ENCODE measurements around the gene YIPF5. TPM values are rescaled to one million over a fixed set of nuclear protein-coding genes. Genes with fewer than 3 reads are reported as not detected.

YIPF5 gene
- total and polyA plus RNA-seq, 4 experiments from 2014 or later: 50.5 to 70.8 (median 62.4) TPM

DNA sequence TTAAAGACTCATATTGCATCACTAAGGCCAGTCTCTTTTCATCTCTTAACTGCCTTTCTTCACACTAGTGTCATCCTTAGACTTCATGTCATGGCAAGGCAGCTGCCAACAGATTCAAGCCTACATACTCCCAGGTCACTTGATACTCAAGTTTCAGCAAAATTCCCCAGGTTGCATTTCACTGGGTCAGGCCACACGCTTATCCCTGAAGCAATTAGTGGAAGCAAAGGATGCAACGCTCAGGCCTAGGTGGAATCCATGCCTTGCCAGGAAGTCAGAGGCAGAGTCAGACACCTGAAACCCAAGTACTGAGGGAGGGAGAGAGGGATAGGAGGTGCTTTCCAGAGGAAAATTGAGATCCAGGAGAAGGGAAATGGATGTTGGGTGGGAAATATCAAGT is 28.9 kb downstream of the YIPF5 start:
- H3K9me3 Mint-ChIP-seq: no peaks in the 10 kb centered on the region
- no peaks in the 10 kb centered on the region for H3K9me3 ChIP-seq (ENCODE audit: control insufficient read depth in 1 of 2, low read length in 2 of 2)
- H3K27me3 Mint-ChIP-seq: peaks cover 4 to 5% of the 10 kb centered on the region in 2 donors
- CTCF ChIA-PET (ENCODE audit: partially characterized antibody): interaction anchor here (1.1 to 3.1 kb wide), 8 partner anchors 8 to 63 kb away, joined by 3 to 13 read pairs (median 3); no protein-coding TSS in a partner anchor
- POLR2A ChIA-PET (ENCODE audit: partially characterized antibody): no interaction called here
- intact Hi-C loops (cut with micrococcal nuclease): loop anchor here (5.0 kb wide), 1 partner anchor 1219 kb away; no protein-coding TSS in a partner anchor
- H3K4me3 Mint-ChIP-seq: no peak overlapping the region
- no peak for DNase-seq
- no peaks in the 10 kb centered on the region for H3K27me3 ChIP-seq (ENCODE audit: insufficient read depth, low read length)
- H3K4me1 ChIP-seq (ENCODE audit: insufficient read depth, low read length): no peaks in the 10 kb centered on the region
- H3K4me3 ChIP-seq (ENCODE audit: low read length in 2 of 2): no peak overlapping the region
- H3K27ac ChIP-seq (ENCODE audit: low read depth, low read length): no peak overlapping the region
- no peaks in the 10 kb centered on the region for H3K36me3 Mint-ChIP-seq
- peaks cover 0 to 3% (median 2%) of the 10 kb centered on the region in 4 donors for H3K4me1 Mint-ChIP-seq
- no peaks in the 10 kb centered on the region for H3K36me3 ChIP-seq (ENCODE audit: insufficient read depth, low read length)
- H3K27ac Mint-ChIP-seq: no peak overlapping the region

DNA sequence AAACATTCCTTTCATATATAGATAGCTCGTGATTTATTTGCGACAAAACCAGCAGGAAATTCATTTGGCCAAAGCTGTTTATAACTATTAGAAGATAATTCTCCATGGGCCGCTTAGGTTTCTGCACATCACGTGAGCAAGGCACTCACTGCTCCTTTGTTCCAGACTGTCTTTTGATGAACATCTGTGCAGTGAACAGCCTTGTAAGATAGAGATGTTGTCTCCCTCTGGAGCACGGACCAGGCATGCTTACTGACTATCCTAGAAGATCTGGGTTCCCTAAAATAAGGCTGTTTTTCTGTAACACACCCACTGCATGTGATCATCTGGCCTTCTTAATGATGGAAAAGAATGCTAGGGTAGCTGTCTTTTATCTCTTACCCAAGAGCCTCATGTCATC is 30.9 kb downstream of the YIPF5 start:
- intact Hi-C loops (cut with micrococcal nuclease): no loop called here

DNA sequence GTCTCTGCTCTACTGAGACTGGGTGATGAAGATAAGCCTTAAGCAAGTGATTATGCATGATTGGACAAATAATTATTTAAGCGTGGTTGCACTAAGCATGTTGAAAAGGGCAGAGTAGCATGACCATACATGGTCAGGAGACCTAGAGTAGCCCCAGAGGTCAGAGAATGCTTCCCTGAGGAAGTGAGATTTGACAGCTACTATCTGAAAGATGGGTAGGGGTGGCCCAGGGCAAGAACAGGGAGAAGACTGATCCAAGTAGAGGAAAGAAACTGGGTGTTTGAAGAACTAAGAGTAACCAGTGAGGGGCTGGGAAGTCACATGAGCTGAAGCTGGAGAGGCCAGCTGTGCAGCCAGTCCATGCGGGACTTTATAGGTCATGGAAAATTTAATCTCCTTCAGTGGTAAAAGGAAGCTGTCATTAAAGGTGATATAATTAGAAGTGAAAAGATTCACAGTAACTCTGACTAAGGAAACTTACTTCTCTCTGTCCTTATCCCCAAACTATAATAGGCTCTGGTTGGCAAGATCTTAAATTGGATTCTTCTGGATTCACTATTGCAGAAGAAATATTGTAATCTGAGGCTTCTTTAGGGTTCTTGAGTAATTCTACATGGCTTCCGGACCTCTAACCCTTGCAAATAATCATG is 35.2 kb downstream of the YIPF5 start:
- Histone ChIP-seq H3K4me1 (ENCODE audit: insufficient read depth, low read length) (no peaks in the 10 kb centered on the region), H3K4me3 (ENCODE audit: low read length in 2 of 2) (no peak overlapping the region), H3K36me3 (ENCODE audit: insufficient read depth, low read length) (no peaks in the 10 kb centered on the region), H3K27me3 (ENCODE audit: insufficient read depth, low read length) (no peaks in the 10 kb centered on the region), H3K9me3 (ENCODE audit: control insufficient read depth in 1 of 2, low read length in 2 of 2) (no peaks in the 10 kb centered on the region), H3K27ac (ENCODE audit: low read depth, low read length) (no peak overlapping the region)
- H3K4me1 Mint-ChIP-seq: peaks cover 0 to 2% (median 0%) of the 10 kb centered on the region in 4 donors
- peaks cover 3 to 6% of the 10 kb centered on the region in 2 donors for H3K27me3 Mint-ChIP-seq
- POLR2A ChIA-PET (ENCODE audit: partially characterized antibody): no interaction called here
- no peak overlapping the region for H3K4me3 Mint-ChIP-seq
- CTCF ChIA-PET (ENCODE audit: partially characterized antibody): no interaction called here
- DNase-seq: no peak
- intact Hi-C loops (cut with micrococcal nuclease): no loop called here
- no peaks in the 10 kb centered on the region for H3K36me3 Mint-ChIP-seq
- H3K27ac Mint-ChIP-seq: no peak overlapping the region
- peaks cover 0 to 2% (median 0%) of the 10 kb centered on the region in 8 donors for H3K9me3 Mint-ChIP-seq

More for the DNA sequence above, 30.9 kb downstream of the YIPF5 start:
- H3K36me3 Mint-ChIP-seq: no peaks in the 10 kb centered on the region
- Histone ChIP-seq H3K4me1 (ENCODE audit: insufficient read depth, low read length) (no peaks in the 10 kb centered on the region), H3K27ac (ENCODE audit: low read depth, low read length) (no peak overlapping the region), H3K27me3 (ENCODE audit: insufficient read depth, low read length) (no peaks in the 10 kb centered on the region), H3K36me3 (ENCODE audit: insufficient read depth, low read length) (no peaks in the 10 kb centered on the region), H3K9me3 (ENCODE audit: control insufficient read depth in 1 of 2, low read length in 2 of 2) (no peaks in the 10 kb centered on the region), H3K4me3 (ENCODE audit: low read length in 2 of 2) (no peak overlapping the region)
- H3K4me3 Mint-ChIP-seq: no peak overlapping the region
- DNase-seq: no peak
- H3K27ac Mint-ChIP-seq: no peak overlapping the region
- peaks cover 7 to 8% of the 10 kb centered on the region in 2 donors for H3K27me3 Mint-ChIP-seq
- peaks cover 0 to 5% (median 2%) of the 10 kb centered on the region in 4 donors for H3K4me1 Mint-ChIP-seq
- POLR2A ChIA-PET (ENCODE audit: partially characterized antibody): no interaction called here
- H3K9me3 Mint-ChIP-seq: no peaks in the 10 kb centered on the region
- CTCF ChIA-PET (ENCODE audit: partially characterized antibody): interaction anchor here (0.5 to 1.9 kb wide), 3 partner anchors 29 to 973 kb away, joined by 3 to 4 read pairs (median 4); no protein-coding TSS in a partner anchor

DNA sequence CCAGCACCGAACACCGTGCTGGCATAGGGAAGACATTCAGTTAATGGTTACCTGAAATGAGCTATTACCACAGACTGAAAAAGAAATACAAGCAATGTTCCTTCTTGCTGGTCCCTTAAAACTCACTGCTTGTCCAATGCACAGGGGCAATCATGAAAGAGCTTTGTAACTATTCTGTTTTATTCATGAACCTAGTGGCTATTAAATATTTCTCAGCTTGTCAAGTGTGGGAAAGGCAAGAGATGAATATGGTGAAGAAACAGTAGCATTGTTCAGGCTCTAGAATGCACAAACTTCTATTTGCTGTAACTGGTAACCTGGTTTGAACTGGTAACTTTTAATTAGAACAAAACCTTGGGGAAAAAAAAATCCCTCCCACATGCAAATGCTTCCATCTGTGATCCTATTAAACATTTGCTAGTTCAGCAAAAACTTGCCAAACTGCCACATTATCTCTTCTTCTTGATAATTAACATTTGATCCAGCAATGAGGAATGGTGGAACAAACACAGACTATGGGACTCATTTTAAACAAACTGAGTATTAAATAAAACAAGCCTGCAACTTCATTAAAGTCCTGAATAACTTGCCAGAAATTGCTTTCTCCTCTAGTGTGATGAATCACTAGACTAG is 36.1 kb downstream of the YIPF5 start:
- no peak for DNase-seq
- no peak overlapping the region for H3K4me3 Mint-ChIP-seq
- no peak overlapping the region for H3K27ac ChIP-seq (ENCODE audit: low read depth, low read length)
- ChIA-PET CTCF (ENCODE audit: partially characterized antibody) (interaction anchor here (1.5 to 2.3 kb wide), 2 partner anchors 8 to 10 kb away, joined by 4 to 13 read pairs; no protein-coding TSS in a partner anchor), POLR2A (ENCODE audit: partially characterized antibody) (no interaction called here)
- no peaks in the 10 kb centered on the region for H3K4me1 ChIP-seq (ENCODE audit: insufficient read depth, low read length)
- no peaks in the 10 kb centered on the region for H3K27me3 ChIP-seq (ENCODE audit: insufficient read depth, low read length)
- no peaks in the 10 kb centered on the region for H3K9me3 ChIP-seq (ENCODE audit: control insufficient read depth in 1 of 2, low read length in 2 of 2)
- H3K27me3 Mint-ChIP-seq: peaks cover 3 to 6% of the 10 kb centered on the region in 2 donors
- no peak overlapping the region for H3K4me3 ChIP-seq (ENCODE audit: low read length in 2 of 2)
- H3K27ac Mint-ChIP-seq: no peak overlapping the region
- intact Hi-C loops (cut with micrococcal nuclease): no loop called here
- peaks cover 0 to 2% (median 0%) of the 10 kb centered on the region in 8 donors for H3K9me3 Mint-ChIP-seq
- H3K36me3 ChIP-seq (ENCODE audit: insufficient read depth, low read length): no peaks in the 10 kb centered on the region
- peaks cover 0 to 2% (median 0%) of the 10 kb centered on the region in 4 donors for H3K4me1 Mint-ChIP-seq
- H3K36me3 Mint-ChIP-seq: no peaks in the 10 kb centered on the region

DNA sequence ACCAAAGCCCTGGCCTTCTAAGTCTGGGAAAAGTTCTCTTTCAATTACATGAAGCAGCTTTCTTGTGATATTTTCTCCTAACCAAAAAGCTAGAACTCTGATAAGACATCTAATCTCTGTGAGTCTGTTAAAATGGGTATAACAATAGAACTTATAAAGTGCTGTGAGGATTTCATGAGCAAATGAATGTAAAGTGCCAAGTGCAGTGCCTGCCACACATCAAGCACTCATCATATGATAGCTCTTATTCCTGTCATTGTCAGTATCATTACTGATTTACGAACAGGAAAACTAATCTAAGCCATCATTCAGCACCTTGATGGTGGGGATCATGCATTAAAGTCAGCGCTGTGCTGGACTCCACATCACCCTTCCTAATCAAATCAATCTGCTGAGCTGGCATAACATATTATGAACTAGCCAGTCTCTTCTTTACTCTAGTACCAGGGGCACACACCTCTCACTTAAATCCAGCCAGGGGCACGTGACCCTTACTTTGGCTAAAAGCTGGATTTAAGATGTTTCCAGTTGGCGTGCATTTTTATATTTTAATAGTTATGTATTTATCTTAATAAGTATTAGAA is 37.3 kb downstream of the YIPF5 start:
- CTCF ChIA-PET (ENCODE audit: partially characterized antibody): interaction anchor here (1.5 to 2.3 kb wide), 3 partner anchors 9 to 15 kb away, joined by 4 to 13 read pairs (median 4); no protein-coding TSS in a partner anchor
- intact Hi-C loops (cut with micrococcal nuclease): no loop called here

DNA sequence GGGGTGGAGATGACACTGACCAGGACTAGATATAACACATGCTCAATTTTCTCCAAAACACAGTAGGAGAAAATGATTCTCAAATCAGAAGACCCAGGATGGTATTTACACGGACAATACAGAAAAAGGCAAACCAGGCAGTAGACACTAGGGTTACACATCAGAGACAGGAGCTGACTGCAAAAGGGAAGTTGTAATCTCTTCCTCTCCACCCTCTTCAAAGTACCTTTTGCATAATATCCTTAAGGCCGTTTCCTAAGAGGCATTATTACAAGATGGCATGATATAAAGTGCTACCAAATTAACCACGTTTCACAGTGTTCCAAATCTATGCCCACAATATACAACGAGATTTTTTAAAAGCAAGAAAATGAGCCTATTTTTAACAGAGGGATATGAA is 39.2 kb downstream of the YIPF5 start:
- no peaks in the 10 kb centered on the region for H3K36me3 ChIP-seq (ENCODE audit: insufficient read depth, low read length)
- Mint-ChIP-seq H3K27me3 (peaks cover 1 to 6% of the 10 kb centered on the region in 2 donors), H3K4me1 (peaks cover 0 to 2% (median 0%) of the 10 kb centered on the region in 4 donors), H3K9me3 (peaks cover 0 to 2% (median 0%) of the 10 kb centered on the region in 8 donors), H3K36me3 (no peaks in the 10 kb centered on the region), H3K27ac (no peak overlapping the region), H3K4me3 (no peak overlapping the region)
- ChIA-PET CTCF (ENCODE audit: partially characterized antibody) (interaction anchor here (1.3 kb wide), 1 partner anchor 10 kb away, joined by 9 read pairs; no protein-coding TSS in a partner anchor), POLR2A (ENCODE audit: partially characterized antibody) (no interaction called here)
- no peak overlapping the region for H3K27ac ChIP-seq (ENCODE audit: low read depth, low read length)
- H3K27me3 ChIP-seq (ENCODE audit: insufficient read depth, low read length): no peaks in the 10 kb centered on the region
- intact Hi-C loops (cut with micrococcal nuclease): no loop called here
- H3K4me3 ChIP-seq (ENCODE audit: low read length in 2 of 2): no peak overlapping the region
- no peak for DNase-seq
- no peaks in the 10 kb centered on the region for H3K9me3 ChIP-seq (ENCODE audit: control insufficient read depth in 1 of 2, low read length in 2 of 2)
- H3K4me1 ChIP-seq (ENCODE audit: insufficient read depth, low read length): no peaks in the 10 kb centered on the region

More for the DNA sequence above, 37.3 kb downstream of the YIPF5 start:
- POLR2A ChIA-PET (ENCODE audit: partially characterized antibody): no interaction called here
- H3K4me3 Mint-ChIP-seq: no peak overlapping the region
- H3K27ac ChIP-seq (ENCODE audit: low read depth, low read length): no peak overlapping the region
- H3K9me3 Mint-ChIP-seq: peaks cover 0 to 2% (median 0%) of the 10 kb centered on the region in 8 donors
- H3K27me3 ChIP-seq (ENCODE audit: insufficient read depth, low read length): no peaks in the 10 kb centered on the region
- DNase-seq: no peak
- H3K27ac Mint-ChIP-seq: no peak overlapping the region
- H3K36me3 ChIP-seq (ENCODE audit: insufficient read depth, low read length): no peaks in the 10 kb centered on the region
- H3K9me3 ChIP-seq (ENCODE audit: control insufficient read depth in 1 of 2, low read length in 2 of 2): no peaks in the 10 kb centered on the region
- H3K27me3 Mint-ChIP-seq: peaks cover 4 to 6% of the 10 kb centered on the region in 2 donors
- no peak overlapping the region for H3K4me3 ChIP-seq (ENCODE audit: low read length in 2 of 2)
- no peaks in the 10 kb centered on the region for H3K36me3 Mint-ChIP-seq
- H3K4me1 ChIP-seq (ENCODE audit: insufficient read depth, low read length): no peaks in the 10 kb centered on the region
- peaks cover 0 to 2% (median 0%) of the 10 kb centered on the region in 4 donors for H3K4me1 Mint-ChIP-seq

DNA sequence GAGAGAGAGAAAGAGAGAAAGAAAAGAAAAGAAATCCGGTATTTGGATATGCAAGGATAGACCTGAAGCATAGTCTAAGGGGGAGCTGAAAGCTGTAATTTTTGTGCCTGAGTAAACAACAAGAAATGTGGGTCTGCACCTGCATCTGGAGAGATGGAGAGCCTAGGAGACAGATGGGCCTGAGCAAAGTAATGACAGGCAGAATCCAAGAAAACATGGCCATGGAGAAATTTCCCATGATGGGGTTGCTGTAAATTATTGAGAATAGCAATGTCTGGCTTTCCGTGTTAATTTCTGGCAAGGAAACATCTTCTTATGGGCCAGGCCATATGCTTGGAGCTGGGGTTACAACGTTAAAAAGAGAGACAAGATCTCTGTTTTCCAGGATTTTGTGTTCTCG is 40.2 kb downstream of the YIPF5 start:
- peaks cover 0 to 2% (median 0%) of the 10 kb centered on the region in 8 donors for H3K9me3 Mint-ChIP-seq
- peak overlapping the region in 1 of 7 donors; percentile 22 for H3K27ac Mint-ChIP-seq
- no peaks in the 10 kb centered on the region for H3K36me3 Mint-ChIP-seq
- no peaks in the 10 kb centered on the region for H3K4me1 Mint-ChIP-seq
- no peak overlapping the region for H3K4me3 ChIP-seq (ENCODE audit: low read length in 2 of 2)
- ChIA-PET CTCF (ENCODE audit: partially characterized antibody) (interaction anchor here (1.3 kb wide), 1 partner anchor 11 kb away, joined by 9 read pairs; no protein-coding TSS in a partner anchor), POLR2A (ENCODE audit: partially characterized antibody) (no interaction called here)
- H3K27me3 Mint-ChIP-seq: peaks cover 1% of the 10 kb centered on the region in 2 donors
- H3K4me3 Mint-ChIP-seq: no peak overlapping the region
- intact Hi-C loops (cut with micrococcal nuclease): no loop called here
- H3K27ac ChIP-seq (ENCODE audit: low read depth, low read length): no peak overlapping the region
- H3K9me3 ChIP-seq (ENCODE audit: control insufficient read depth in 1 of 2, low read length in 2 of 2): no peaks in the 10 kb centered on the region
- no peaks in the 10 kb centered on the region for H3K36me3 ChIP-seq (ENCODE audit: insufficient read depth, low read length)
- H3K4me1 ChIP-seq (ENCODE audit: insufficient read depth, low read length): no peaks in the 10 kb centered on the region
- H3K27me3 ChIP-seq (ENCODE audit: insufficient read depth, low read length): no peaks in the 10 kb centered on the region
- DNase-seq: no peak
